GM21515 (cell line): ENCODE results near the gene FPGT.
"Not testable (repeated sequence)": the region's sequence is repeated elsewhere in the genome, so short reads cannot be mapped to it uniquely, and the experiment has no call there.

Experiments used
- ATAC-seq: cut with Tn5 transposase; IDR thresholded peaks from one replicate; pipeline ENCODE4 v1.9.1; 2021; ENCODE audit not compliant: unreplicated experiment

FPGT gene

GRCh38 chr1:74197657-74198552, at the start of gene FPGT, which contains the start of gene LRRIQ3:
FPGT (plus strand) TSS chr1:74198242; CDS start chr1:74198279, 37 bp downstream.
LRRIQ3 (minus strand) TSS chr1:74198176; CDS start chr1:74183684, 14,492 bp downstream.
- peak; percentile 97 for ATAC-seq

- no peak for ATAC-seq
Measured at GRCh38 chr1:74160046-74160445, 38.0 kb upstream of the FPGT start.

- ATAC-seq: no peak
Measured at GRCh38 chr1:74161497-74161896, 36.5 kb upstream of the FPGT start.

GRCh38 chr1:74162333-74162732, 35.7 kb upstream of the FPGT start:
- ATAC-seq: no peak

- not testable (repeated sequence) for ATAC-seq
Measured at GRCh38 chr1:74174423-74174822, 23.6 kb upstream of the FPGT start.

- ATAC-seq: no peak
Measured at GRCh38 chr1:74180490-74180889, 17.6 kb upstream of the FPGT start.

GRCh38 chr1:74193908-74194307, 4.1 kb upstream of the FPGT start:
- no peak for ATAC-seq

- ATAC-seq: no peak
Measured at GRCh38 chr1:74195339-74195738, 2.7 kb upstream of the FPGT start.

GRCh38 chr1:74197255-74197654, 787 bp upstream of the FPGT start:
- ATAC-seq: no peak

- no peak for ATAC-seq
Measured at GRCh38 chr1:74199504-74199903, 1.5 kb downstream of the FPGT start.

GRCh38 chr1:74205266-74205665, 7.2 kb downstream of the FPGT start:
- no peak for ATAC-seq

GRCh38 chr1:74215229-74215628, 17.2 kb downstream of the FPGT start:
- no peak for ATAC-seq

GRCh38 chr1:74222701-74223100, 24.7 kb downstream of the FPGT start:
- no peak for ATAC-seq

GRCh38 chr1:74223453-74223852, 25.4 kb downstream of the FPGT start:
- ATAC-seq: no peak

GRCh38 chr1:74235153-74235552, 37.1 kb downstream of the FPGT start, which contains the start of gene TNNI3K:
TNNI3K (plus strand) TSS chr1:74235387; CDS start chr1:74235452, 65 bp downstream.
- no peak for ATAC-seq

- ATAC-seq: no peak
Measured at GRCh38 chr1:74236440-74236839, 38.4 kb downstream of the FPGT start.

GRCh38 chr1:74237035-74237434, 39.0 kb downstream of the FPGT start:
- ATAC-seq: no peak

- no peak for ATAC-seq
Measured at GRCh38 chr1:74237787-74238186, 39.7 kb downstream of the FPGT start.

GRCh38 chr1:74245168-74245772, 47.2 kb downstream of the FPGT start:
- no peak for ATAC-seq

GRCh38 chr1:74246315-74246714, 48.3 kb downstream of the FPGT start:
- ATAC-seq: no peak

GRCh38 chr1:74247881-74248528, 50.0 kb downstream of the FPGT start:
- ATAC-seq: no peak
